OCI-LY3 (cell line): ENCODE measurements around the gene NLRC3.

Source experiments
- EZH2phosphoT487 ChIP-seq: fragments of 200-600 bp; shearing (Covaris generic); IDR thresholded peaks from 2 replicates; pipeline ENCODE4 v1.6.1; 2018; ENCODE audit warnings: antibody characterized with exemption, mixed run types, low read depth
- TF ChIP-seq, protein P1 (sequence below): fragments of 200-600, 300-600 bp; sonication (generic); IDR thresholded peaks from 2 replicates; pipeline ENCODE4 v1.5.1; 2014; ENCODE audit warnings: antibody characterized with exemption, low read length, low read depth

GRCh38 chr16:3598236-3598635 is 21.0 kb upstream of the NLRC3 start:
- TF ChIP-seq, protein P1, sequence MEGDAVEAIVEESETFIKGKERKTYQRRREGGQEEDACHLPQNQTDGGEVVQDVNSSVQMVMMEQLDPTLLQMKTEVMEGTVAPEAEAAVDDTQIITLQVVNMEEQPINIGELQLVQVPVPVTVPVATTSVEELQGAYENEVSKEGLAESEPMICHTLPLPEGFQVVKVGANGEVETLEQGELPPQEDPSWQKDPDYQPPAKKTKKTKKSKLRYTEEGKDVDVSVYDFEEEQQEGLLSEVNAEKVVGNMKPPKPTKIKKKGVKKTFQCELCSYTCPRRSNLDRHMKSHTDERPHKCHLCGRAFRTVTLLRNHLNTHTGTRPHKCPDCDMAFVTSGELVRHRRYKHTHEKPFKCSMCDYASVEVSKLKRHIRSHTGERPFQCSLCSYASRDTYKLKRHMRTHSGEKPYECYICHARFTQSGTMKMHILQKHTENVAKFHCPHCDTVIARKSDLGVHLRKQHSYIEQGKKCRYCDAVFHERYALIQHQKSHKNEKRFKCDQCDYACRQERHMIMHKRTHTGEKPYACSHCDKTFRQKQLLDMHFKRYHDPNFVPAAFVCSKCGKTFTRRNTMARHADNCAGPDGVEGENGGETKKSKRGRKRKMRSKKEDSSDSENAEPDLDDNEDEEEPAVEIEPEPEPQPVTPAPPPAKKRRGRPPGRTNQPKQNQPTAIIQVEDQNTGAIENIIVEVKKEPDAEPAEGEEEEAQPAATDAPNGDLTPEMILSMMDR = no peak
- TF ChIP-seq EZH2phosphoT487 = no peak
